ENCODE measurements around the gene SEZ6L. TPM values are rescaled to one million over a fixed set of nuclear protein-coding genes. Genes with fewer than 3 reads are reported as not detected.

Gene SEZ6L
- total RNA-seq, 1 donor from 2014 or later: 8.6 TPM

DNA sequence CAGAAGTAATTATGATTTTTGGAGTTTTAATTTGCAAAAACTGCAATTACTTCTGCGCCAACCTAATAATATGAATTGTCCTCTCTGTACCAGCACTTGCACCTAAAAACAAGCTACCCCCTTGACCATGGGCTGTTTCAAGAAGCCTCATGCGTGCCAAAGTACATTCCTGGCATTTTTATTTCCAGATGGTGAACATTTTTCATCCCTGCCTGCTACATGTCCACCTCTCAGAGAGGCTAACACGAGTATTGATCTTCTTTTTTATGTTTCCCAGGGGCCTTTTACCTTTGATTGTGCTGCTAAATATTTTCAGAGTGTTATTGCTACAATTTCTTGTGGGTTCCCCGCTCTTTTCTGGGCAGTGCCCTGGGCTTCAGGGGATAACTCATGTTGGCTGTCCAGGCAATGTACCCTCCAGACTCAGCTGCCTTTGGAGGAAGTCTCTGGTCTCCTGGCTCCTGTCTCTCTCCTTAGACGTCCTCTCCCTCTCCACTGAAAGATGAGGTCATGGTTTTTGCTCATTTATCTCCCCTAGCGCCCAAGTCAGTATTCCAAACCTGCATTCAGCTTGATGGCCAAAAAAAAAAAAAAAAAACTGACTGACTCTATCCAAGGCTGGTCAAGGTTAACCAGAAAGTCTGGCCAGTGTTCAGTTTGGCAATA lies 173.6 kb downstream of the SEZ6L start:
- H3K4me1 Mint-ChIP-seq (ENCODE audit: unreplicated experiment): no peaks in the 10 kb centered on the region
- no peak for DNase-seq (ENCODE audit: extremely low spot score, unreplicated experiment)
- no peak overlapping the region for H3K27ac Mint-ChIP-seq
- TF ChIP-seq, protein P1, sequence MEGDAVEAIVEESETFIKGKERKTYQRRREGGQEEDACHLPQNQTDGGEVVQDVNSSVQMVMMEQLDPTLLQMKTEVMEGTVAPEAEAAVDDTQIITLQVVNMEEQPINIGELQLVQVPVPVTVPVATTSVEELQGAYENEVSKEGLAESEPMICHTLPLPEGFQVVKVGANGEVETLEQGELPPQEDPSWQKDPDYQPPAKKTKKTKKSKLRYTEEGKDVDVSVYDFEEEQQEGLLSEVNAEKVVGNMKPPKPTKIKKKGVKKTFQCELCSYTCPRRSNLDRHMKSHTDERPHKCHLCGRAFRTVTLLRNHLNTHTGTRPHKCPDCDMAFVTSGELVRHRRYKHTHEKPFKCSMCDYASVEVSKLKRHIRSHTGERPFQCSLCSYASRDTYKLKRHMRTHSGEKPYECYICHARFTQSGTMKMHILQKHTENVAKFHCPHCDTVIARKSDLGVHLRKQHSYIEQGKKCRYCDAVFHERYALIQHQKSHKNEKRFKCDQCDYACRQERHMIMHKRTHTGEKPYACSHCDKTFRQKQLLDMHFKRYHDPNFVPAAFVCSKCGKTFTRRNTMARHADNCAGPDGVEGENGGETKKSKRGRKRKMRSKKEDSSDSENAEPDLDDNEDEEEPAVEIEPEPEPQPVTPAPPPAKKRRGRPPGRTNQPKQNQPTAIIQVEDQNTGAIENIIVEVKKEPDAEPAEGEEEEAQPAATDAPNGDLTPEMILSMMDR (conservative IDR thresholded peaks at IDR 0.05): no peak
- no peaks in the 10 kb centered on the region for H3K36me3 Mint-ChIP-seq
- H3K9me3 Mint-ChIP-seq: no peaks in the 10 kb centered on the region
- peaks cover 47% of the 10 kb centered on the region for H3K27me3 Mint-ChIP-seq
- H3K4me3 Mint-ChIP-seq: no peak overlapping the region

DNA sequence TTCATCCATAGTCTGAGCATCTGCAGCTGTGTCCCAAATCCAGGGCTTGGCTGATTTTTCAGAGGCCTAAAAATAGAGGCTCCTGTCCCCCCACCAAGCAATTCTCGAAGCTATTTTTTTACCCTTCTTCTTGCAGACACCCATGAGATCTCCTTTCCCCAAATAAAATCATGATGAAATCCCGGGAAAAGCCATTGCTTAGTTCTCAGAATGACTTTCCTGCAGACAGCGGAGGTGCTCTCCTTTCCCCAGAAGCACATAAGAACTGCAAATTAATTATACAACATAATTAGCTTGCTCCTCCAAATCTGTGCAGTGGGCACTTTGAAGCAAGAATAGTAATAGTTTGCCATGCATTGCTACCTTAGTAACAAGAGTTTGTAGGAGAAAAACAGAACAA lies 176.2 kb downstream of the SEZ6L start:
- Mint-ChIP-seq H3K9me3 (no peaks in the 10 kb centered on the region), H3K27me3 (peaks cover 31% of the 10 kb centered on the region)
- TF ChIP-seq, protein P1 (conservative IDR thresholded peaks at IDR 0.05): no peak

DNA sequence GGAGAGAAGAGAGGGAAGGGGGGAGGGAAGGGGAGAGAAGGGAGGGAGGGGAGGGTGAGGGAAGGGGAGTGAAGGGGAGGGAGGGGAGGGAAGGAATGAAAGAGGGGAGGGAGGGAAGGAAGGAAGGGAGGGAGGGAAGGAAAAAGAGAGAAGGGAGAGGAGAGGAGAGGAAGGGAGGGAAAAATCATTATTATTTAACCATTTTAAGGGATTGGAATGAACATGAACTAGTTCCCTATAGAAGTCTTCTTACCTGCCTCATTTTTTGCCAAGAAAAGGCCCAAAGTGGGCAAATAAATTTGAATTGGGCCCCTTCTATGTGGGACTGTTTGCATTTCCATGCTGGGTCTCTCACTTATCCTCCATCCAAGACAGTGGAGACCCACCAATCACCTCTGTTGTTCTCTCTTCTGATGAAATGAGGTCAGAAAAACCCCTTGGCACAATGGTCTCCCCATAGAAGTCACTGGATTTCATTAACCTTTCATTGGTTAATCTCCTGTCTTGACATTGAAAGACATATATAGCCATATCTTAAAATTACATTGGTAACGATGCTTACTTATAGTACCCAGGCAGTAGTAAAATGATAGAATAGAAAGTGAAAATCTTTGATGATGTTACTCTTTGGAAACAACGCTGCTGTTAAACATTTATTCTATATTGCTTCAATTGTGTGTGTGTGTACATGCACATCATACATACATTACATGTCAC lies 179.7 kb downstream of the SEZ6L start:
- Mint-ChIP-seq H3K4me1 (ENCODE audit: unreplicated experiment) (no peaks in the 10 kb centered on the region), H3K9me3 (no peaks in the 10 kb centered on the region), H3K27me3 (peaks cover 18% of the 10 kb centered on the region), H3K36me3 (no peaks in the 10 kb centered on the region), H3K4me3 (no peak overlapping the region), H3K27ac (no peak overlapping the region)
- TF ChIP-seq, protein P1 (conservative IDR thresholded peaks at IDR 0.05): no peak
- DNase-seq (ENCODE audit: extremely low spot score, unreplicated experiment): no peak

More for the DNA sequence above, 176.2 kb downstream of the SEZ6L start:
- Mint-ChIP-seq H3K27ac (no peak overlapping the region), H3K4me1 (ENCODE audit: unreplicated experiment) (no peaks in the 10 kb centered on the region), H3K4me3 (no peak overlapping the region), H3K36me3 (no peaks in the 10 kb centered on the region)
- no peak for DNase-seq (ENCODE audit: extremely low spot score, unreplicated experiment)

DNA sequence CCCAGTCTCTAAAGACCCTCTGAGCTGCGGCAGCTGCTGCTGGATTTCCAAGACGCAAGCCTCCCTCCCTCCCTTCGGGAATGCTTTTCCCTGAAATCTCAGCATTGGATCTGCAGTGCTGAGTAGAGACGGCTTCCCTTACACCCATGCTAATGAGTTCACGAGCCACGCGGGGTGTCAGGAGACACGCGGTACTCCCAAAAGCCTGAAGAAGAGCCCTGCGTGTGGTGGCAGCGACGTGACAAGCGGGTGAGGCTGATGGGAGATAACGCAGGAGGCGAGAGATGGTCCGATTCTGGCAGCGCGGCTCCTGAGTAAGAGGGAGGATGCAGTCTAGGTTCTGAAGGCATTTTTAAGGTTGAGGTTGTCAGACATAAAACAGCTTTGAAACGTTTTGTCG lies 185.4 kb downstream of the SEZ6L start:
- Mint-ChIP-seq H3K27me3 (peaks cover 18% of the 10 kb centered on the region), H3K27ac (no peak overlapping the region), H3K36me3 (no peaks in the 10 kb centered on the region), H3K4me1 (ENCODE audit: unreplicated experiment) (no peaks in the 10 kb centered on the region), H3K9me3 (no peaks in the 10 kb centered on the region), H3K4me3 (no peak overlapping the region)
- no peak for DNase-seq (ENCODE audit: extremely low spot score, unreplicated experiment)
- TF ChIP-seq, protein P1 (conservative IDR thresholded peaks at IDR 0.05): no peak

DNA sequence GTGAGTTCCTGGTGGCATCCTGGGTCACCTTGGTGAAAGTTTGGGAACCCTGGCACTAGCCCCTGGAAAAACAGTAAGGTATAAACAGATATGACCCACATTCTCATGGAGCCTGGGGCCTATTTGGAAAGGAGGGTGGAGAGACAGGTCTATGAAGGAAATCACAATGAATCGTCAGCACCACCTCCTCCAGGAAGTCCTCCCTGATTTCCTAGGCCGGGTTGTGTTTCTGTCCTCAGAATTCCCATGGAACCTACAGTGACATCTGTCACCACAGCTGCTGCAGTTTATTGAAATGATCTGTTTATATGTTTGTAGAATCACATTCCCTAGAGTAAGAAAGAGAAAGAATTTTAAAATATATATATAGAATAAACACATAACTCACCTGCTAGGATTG lies 188.0 kb downstream of the SEZ6L start:
- TF ChIP-seq, protein P1 (conservative IDR thresholded peaks at IDR 0.05): no peak
- H3K9me3 Mint-ChIP-seq: no peaks in the 10 kb centered on the region
- no peak overlapping the region for H3K4me3 Mint-ChIP-seq
- H3K27ac Mint-ChIP-seq: no peak overlapping the region
- H3K27me3 Mint-ChIP-seq: peaks cover 29% of the 10 kb centered on the region
- no peaks in the 10 kb centered on the region for H3K36me3 Mint-ChIP-seq
- H3K4me1 Mint-ChIP-seq (ENCODE audit: unreplicated experiment): peaks cover 6% of the 10 kb centered on the region
- DNase-seq (ENCODE audit: extremely low spot score, unreplicated experiment): no peak

All from type B pancreatic cell (in vitro differentiated cells).